Progenitor cell of endocrine pancreas (in vitro differentiated cells): ENCODE results near the gene RSPO4. TPM values are rescaled to one million over a fixed set of nuclear protein-coding genes. Genes with fewer than 3 reads are reported as not detected.

Experiments
- DNase-seq: peaks from one replicate; pipeline ENCODE4 v3.0.0; 2021; ENCODE audit warnings: low spot score; ENCODE audit not compliant: unreplicated experiment
- H3K27ac Mint-ChIP-seq: 2 replicates; pipeline ENCODE4 v1.8.0; 2021; ENCODE audit warnings: mild to moderate bottlenecking, moderate library complexity, mixed read lengths
- H3K27me3 Mint-ChIP-seq: 2 replicates; pipeline ENCODE4 v1.8.0; 2021; ENCODE audit warnings: mixed read lengths
- H3K36me3 Mint-ChIP-seq: 2 replicates; pipeline ENCODE4 v1.8.0; 2022; ENCODE audit warnings: mixed read lengths; ENCODE audit not compliant: insufficient read depth
- H3K4me1 Mint-ChIP-seq: 2 replicates; pipeline ENCODE4 v1.8.0; 2021; ENCODE audit warnings: low read depth, mixed read lengths
- H3K4me3 Mint-ChIP-seq: 2 replicates; pipeline ENCODE4 v1.8.0; 2021; ENCODE audit warnings: low read depth, mild to moderate bottlenecking, moderate library complexity, mixed read lengths
- H3K9me3 Mint-ChIP-seq: 2 replicates; pipeline ENCODE4 v1.8.0; 2021; ENCODE audit warnings: low read depth, mixed read lengths
- CTCF ChIP-seq: fragments of 200-600 bp; sonication (generic); IDR thresholded peaks from one replicate; pipeline ENCODE4 v1.5.0; 2021; ENCODE audit warnings: antibody characterized with exemption, mild to moderate bottlenecking; ENCODE audit not compliant: unreplicated experiment
- total RNA-seq: library from RNA; stranded (reverse); gene quantifications from 2 replicates; pipeline ENCODE4 v1.2.1, GENCODE V29; 2021

RSPO4 gene
- total RNA-seq, 1 donor from 2014 or later = 1.4 TPM

GRCh38 chr20:1022871-1023270 lies 20.8 kb upstream of the RSPO4 start:
- no peak overlapping the region for H3K4me3 Mint-ChIP-seq
- no peak for DNase-seq
- no peak overlapping the region for H3K27ac Mint-ChIP-seq
- H3K36me3 Mint-ChIP-seq = no peaks in the 10 kb centered on the region
- no peaks in the 10 kb centered on the region for H3K4me1 Mint-ChIP-seq
- peaks cover 4% of the 10 kb centered on the region for H3K27me3 Mint-ChIP-seq
- no peaks in the 10 kb centered on the region for H3K9me3 Mint-ChIP-seq
- no peak for TF ChIP-seq CTCF

GRCh38 chr20:1020614-1021013 lies 18.5 kb upstream of the RSPO4 start:
- no peaks in the 10 kb centered on the region for H3K36me3 Mint-ChIP-seq
- TF ChIP-seq CTCF = no peak
- H3K4me3 Mint-ChIP-seq = no peak overlapping the region
- DNase-seq = no peak
- H3K9me3 Mint-ChIP-seq = no peaks in the 10 kb centered on the region
- H3K27ac Mint-ChIP-seq = no peak overlapping the region
- H3K4me1 Mint-ChIP-seq = no peaks in the 10 kb centered on the region
- peaks cover 5% of the 10 kb centered on the region for H3K27me3 Mint-ChIP-seq

GRCh38 chr20:1019344-1019743 lies 17.2 kb upstream of the RSPO4 start:
- no peak for DNase-seq
- TF ChIP-seq CTCF = no peak
- Mint-ChIP-seq H3K9me3 (no peaks in the 10 kb centered on the region), H3K4me1 (no peaks in the 10 kb centered on the region), H3K27ac (no peak overlapping the region), H3K36me3 (no peaks in the 10 kb centered on the region), H3K4me3 (no peak overlapping the region), H3K27me3 (peaks cover 9% of the 10 kb centered on the region)

GRCh38 chr20:1017677-1018076 lies 15.6 kb upstream of the RSPO4 start:
- Mint-ChIP-seq H3K27me3 (peaks cover 14% of the 10 kb centered on the region), H3K9me3 (no peaks in the 10 kb centered on the region), H3K36me3 (no peaks in the 10 kb centered on the region), H3K4me3 (no peak overlapping the region), H3K4me1 (no peaks in the 10 kb centered on the region), H3K27ac (no peak overlapping the region)
- TF ChIP-seq CTCF = no peak
- DNase-seq = no peak

- H3K27me3 Mint-ChIP-seq = peaks cover 14% of the 10 kb centered on the region
- no peak for DNase-seq
- H3K4me3 Mint-ChIP-seq = no peak overlapping the region
- H3K4me1 Mint-ChIP-seq = no peaks in the 10 kb centered on the region
- H3K27ac Mint-ChIP-seq = no peak overlapping the region
- no peaks in the 10 kb centered on the region for H3K36me3 Mint-ChIP-seq
- no peak for TF ChIP-seq CTCF
- no peaks in the 10 kb centered on the region for H3K9me3 Mint-ChIP-seq
Observed at GRCh38 chr20:1015181-1015580, 13.1 kb upstream of the RSPO4 start.
